ENCODE measurements around the gene DDX23.

DNA sequence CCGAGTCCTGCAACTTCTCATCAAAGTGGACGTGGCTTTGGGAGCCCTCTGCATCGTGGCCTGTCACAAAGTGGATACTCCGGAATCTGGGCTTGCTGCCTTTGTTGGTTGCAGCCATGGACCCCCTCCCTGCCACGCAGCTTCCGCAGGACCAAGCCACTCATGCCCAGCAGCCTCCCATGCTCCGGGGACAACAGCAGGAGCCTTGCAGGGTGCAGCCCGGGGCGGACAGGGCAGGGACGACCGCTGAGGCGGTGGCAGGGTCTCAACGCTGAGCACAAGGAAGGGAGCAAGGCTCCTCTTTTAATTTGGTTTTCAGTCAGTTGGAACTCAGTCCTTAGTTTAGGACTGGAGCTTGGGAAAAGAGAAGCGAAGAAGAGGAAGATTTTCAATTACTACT is 51.0 kb downstream of the DDX23 start:
- TF ChIP-seq, protein P1, sequence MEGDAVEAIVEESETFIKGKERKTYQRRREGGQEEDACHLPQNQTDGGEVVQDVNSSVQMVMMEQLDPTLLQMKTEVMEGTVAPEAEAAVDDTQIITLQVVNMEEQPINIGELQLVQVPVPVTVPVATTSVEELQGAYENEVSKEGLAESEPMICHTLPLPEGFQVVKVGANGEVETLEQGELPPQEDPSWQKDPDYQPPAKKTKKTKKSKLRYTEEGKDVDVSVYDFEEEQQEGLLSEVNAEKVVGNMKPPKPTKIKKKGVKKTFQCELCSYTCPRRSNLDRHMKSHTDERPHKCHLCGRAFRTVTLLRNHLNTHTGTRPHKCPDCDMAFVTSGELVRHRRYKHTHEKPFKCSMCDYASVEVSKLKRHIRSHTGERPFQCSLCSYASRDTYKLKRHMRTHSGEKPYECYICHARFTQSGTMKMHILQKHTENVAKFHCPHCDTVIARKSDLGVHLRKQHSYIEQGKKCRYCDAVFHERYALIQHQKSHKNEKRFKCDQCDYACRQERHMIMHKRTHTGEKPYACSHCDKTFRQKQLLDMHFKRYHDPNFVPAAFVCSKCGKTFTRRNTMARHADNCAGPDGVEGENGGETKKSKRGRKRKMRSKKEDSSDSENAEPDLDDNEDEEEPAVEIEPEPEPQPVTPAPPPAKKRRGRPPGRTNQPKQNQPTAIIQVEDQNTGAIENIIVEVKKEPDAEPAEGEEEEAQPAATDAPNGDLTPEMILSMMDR (IDR thresholded peaks at IDR 0.05 in 8 of 11, conservative IDR thresholded peaks at IDR 0.05 in 3 of 11) = no peak
- TF ChIP-seq POLR2A (IDR thresholded peaks at IDR 0.05) (no peak), POLR2AphosphoS5 (IDR thresholded peaks at IDR 0.05) (no peak)

Data from spleen (tissue), 7 donors.